ENCODE measurements around the gene GRAMD1B.

DNA sequence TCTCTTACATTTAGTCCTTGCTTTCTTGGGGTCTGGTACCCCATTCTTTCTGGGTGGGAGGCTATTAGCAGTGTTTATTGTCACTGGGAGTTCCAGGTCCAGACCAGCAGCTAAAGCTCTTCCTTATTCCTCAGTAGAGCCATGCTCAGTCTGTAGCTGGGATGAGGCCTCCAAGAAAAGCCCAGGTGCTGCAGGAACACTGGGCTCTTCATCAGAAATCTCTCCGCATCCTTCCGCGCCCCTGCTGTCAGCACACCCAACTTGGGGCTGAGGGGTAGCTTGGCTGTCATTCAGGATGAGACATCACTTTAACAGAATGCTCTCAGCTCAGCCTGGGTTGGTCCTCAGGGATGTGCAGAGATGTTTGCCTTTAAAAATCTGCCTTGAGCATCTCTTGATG, 97.5 kb downstream of the GRAMD1B start:
- TF ChIP-seq, protein P1, sequence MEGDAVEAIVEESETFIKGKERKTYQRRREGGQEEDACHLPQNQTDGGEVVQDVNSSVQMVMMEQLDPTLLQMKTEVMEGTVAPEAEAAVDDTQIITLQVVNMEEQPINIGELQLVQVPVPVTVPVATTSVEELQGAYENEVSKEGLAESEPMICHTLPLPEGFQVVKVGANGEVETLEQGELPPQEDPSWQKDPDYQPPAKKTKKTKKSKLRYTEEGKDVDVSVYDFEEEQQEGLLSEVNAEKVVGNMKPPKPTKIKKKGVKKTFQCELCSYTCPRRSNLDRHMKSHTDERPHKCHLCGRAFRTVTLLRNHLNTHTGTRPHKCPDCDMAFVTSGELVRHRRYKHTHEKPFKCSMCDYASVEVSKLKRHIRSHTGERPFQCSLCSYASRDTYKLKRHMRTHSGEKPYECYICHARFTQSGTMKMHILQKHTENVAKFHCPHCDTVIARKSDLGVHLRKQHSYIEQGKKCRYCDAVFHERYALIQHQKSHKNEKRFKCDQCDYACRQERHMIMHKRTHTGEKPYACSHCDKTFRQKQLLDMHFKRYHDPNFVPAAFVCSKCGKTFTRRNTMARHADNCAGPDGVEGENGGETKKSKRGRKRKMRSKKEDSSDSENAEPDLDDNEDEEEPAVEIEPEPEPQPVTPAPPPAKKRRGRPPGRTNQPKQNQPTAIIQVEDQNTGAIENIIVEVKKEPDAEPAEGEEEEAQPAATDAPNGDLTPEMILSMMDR (IDR thresholded peaks at IDR 0.05): no peak
- no peak for TF ChIP-seq POLR2A (IDR thresholded peaks at IDR 0.05)
